ENCODE data around the gene CD99. TPM values are rescaled to one million over a fixed set of nuclear protein-coding genes. Genes with fewer than 3 reads are reported as not detected.

CD99 gene
- total and polyA plus RNA-seq, 2 of the 13 experiments (the other 11 are each of a cell fraction or from before 2014, with no cell fraction given), result 78.8 to 111 TPM

GRCh38 chrX:2718821-2719220 is 27.7 kb downstream of the CD99 start (continued):
- TF ChIP-seq ZNF407 (CRISPR knock-in tag; IDR thresholded peaks at IDR 0.05; ENCODE audit: not compliant biosample characterization), result no peak
- no peak for TF ChIP-seq HOXA7 (CRISPR knock-in tag; IDR thresholded peaks at IDR 0.05)
- no peak for TF ChIP-seq ZNF264 (CRISPR knock-in tag; IDR thresholded peaks at IDR 0.05)
- TF ChIP-seq ZNF556 (CRISPR knock-in tag; IDR thresholded peaks at IDR 0.05; ENCODE audit: borderline replicate concordance), result no peak
- no peak for TF ChIP-seq KDM2A (CRISPR knock-in tag; IDR thresholded peaks at IDR 0.05; ENCODE audit: borderline replicate concordance, low read depth)
- TF ChIP-seq DNMT3B (CRISPR knock-in tag; conservative IDR thresholded peaks at IDR 0.05), result no peak
- TF ChIP-seq NFE2L1 (CRISPR knock-in tag; IDR thresholded peaks at IDR 0.05; ENCODE audit: borderline replicate concordance), result no peak

Data from HepG2 (cell line).